ENCODE data around the gene IGFN1.

Gene IGFN1

GRCh38 chr1:201215531-201216357, 25.1 kb downstream of the IGFN1 start:
- no peak for DNase-seq (ENCODE audit: low read depth in 2 of 2, low spot score in 1 of 2)

DNA sequence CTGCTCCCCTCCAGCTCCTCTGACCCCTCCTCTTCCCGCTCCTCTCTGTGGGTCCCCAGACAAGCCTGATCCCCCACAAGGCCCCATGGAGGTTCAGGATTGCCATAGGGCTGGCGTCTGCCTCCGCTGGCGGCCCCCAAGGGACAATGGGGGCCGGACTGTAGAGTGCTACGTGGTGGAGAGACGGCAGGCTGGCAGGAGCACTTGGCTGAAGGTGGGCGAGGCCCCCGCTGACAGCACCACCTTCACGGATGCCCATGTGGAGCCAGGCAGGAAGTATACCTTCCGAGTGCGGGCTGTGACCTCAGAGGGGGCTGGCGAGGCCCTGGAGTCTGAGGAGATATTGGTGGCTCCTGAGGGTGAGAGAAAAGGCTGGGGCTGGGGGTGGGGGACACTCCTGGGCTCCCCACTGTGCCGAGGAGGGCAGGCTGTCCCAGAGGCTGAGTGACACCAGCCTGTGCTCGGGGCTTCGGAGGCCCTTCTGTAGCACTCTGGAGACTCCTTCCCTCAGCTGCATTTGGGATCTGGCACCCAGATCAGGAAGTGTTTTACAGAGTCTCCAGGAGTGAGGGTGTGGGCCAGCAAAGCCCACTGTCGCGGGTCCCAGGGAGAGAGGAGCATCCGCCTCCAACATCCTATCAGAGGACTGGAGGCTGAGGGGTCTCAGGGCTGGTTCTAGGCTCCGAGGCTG, 25.9 kb downstream of the IGFN1 start:
- no peak for DNase-seq (ENCODE audit: low read depth in 2 of 2, low spot score in 1 of 2)

DNA sequence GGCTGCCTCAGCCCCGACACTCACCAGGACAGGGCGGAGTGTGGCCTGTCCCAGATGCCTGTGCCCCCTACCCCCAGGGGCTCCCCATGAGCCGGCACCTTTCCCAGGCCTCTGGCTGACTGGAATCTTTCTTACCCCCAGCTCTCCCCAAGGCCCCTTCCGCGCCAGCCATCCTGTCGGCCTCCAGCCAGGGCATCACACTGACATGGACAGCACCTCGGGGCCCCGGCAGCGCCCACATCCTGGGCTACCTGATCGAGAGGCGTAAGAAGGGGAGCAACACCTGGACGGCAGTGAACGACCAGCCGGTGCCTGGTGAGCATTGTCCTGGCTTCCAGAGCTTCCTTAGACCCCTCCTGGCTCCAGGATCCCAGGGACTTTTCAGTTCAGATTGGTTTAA, 26.5 kb downstream of the IGFN1 start:
- no peak for DNase-seq (ENCODE audit: low read depth in 2 of 2, low spot score in 1 of 2)

DNA sequence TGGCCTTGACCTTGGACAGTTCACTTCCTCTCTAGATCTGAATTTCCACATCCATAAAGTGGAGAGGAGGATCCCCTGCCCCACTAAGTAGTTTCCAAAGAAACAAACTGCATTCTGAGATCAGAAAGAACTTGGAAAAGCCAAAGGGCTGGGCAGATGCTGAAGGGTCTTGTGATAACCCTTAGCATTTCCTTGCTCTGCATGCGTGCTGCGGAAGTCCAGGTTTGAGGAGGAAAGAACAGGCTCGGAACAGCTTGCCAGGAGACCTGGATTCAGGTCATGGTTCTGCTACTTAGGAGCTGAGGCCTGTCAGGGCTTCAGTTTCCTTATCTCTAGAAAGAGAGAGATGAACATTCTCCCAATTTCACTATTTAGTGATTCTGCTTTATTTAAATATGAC, 27.2 kb downstream of the IGFN1 start:
- DNase-seq (ENCODE audit: low read depth in 2 of 2, low spot score in 1 of 2) = no peak

DNA sequence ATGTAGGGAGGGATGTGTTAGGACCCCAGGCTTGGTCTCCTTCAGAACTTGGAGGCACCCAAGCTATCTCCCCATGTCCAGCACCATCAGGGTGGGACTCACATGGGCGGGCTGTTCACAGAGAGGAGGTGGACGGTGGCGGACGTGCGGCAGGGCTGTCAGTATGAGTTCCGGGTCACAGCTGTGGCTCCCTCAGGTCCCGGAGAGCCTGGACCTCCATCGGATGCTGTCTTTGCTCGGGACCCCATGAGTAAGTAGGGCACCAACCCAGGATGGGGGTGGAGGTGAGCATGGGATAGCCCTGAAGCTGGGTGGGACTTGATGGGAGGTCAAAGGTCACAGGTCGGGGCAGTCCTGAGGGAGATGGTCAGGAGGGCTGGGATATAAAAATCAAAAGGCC, 27.8 kb downstream of the IGFN1 start:
- DNase-seq (ENCODE audit: low read depth in 2 of 2, low spot score in 1 of 2) = no peak

GRCh38 chr1:201219481-201220387, 29.1 kb downstream of the IGFN1 start:
- DNase-seq (ENCODE audit: low read depth in 2 of 2, low spot score in 1 of 2) = no peak

GRCh38 chr1:201220388-201220715, 29.7 kb downstream of the IGFN1 start:
- no peak for DNase-seq (ENCODE audit: low read depth in 2 of 2, low spot score in 1 of 2)

DNA sequence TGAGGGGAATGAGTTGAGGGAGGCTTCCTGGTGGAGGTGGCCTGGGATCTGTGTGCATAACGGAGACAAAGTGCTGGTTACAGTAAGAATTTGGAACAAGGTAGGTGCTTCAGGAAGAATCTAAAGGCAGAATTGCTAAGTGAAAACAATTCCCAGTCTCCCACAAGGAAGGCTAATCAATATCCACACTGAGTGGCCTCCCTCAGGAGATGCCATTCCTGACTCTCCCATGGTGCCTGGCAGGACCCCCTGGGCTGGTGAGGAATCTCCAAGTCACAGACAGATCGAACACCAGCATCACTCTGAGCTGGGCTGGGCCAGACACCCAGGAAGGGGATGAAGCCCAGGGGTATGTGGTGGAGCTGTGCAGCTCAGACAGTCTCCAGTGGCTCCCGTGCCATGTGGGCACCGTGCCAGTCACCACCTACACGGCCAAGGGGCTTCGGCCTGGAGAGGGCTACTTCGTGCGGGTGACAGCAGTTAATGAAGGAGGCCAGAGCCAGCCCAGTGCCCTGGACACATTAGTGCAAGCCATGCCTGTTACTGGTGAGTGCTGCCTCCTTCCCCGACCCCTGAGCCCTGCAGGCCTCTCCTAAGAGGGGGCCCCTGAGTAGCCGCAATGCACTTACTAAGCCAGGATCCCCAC, 30.7 kb downstream of the IGFN1 start:
- no peak for DNase-seq (ENCODE audit: low read depth in 2 of 2, low spot score in 1 of 2)

DNA sequence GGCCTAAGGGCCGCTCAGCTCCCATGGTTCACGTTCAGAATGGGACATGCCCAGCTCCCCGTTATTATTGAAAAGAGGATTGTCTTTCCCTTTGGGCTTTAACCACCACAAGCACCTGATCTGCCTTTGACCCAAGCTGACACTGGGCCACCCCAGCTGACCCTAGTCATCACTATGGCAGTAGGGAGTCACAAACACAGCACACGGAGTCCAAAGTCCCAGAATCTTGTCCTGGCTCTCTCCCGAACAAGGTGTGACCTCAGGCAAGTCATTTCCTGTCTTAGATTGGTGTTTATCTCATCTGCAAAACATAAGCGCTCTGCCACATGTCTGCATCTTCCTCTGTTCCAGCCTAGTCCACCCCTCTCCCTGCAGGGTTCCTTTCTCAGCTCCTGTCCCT, 31.5 kb downstream of the IGFN1 start:
- DNase-seq (ENCODE audit: low read depth in 2 of 2, low spot score in 1 of 2) = no peak

- no peak for DNase-seq (ENCODE audit: low read depth in 2 of 2, low spot score in 1 of 2)
These were observed 33.4 kb downstream of the IGFN1 start for GRCh38 chr1:201223852-201224665.

DNA sequence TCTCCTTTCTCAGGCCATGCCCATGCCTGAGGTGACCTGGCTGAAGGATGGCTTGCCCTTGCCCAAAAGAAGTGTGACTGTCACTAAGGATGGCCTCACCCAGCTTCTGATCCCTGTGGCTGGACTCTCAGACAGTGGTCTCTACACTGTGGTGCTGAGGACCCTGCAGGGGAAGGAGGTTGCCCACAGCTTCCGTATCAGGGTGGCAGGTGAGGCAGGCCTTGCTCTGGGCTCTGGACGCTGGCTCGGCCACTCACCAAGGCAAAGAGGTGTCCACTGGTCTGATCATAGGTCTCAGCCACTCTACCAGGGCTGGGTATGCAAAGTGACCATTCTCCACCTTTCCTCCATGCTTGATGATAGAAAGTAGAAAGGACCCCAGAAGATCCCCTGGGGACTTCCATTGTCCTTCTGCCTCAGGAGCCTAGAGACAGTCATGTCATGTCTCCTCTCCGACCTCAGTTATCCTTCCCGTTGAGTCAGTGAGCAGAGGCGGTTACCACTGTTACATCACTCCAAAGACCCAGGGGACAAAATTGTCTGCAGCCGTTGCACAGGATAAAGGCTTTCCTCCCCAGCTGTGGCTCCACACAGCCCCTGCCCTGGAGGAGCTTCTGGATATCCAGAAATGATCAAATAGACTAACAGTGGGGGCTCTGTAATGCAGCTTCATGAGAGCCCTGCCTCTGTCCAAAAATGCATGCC, 34.2 kb downstream of the IGFN1 start:
- no peak for DNase-seq (ENCODE audit: low read depth in 2 of 2, low spot score in 1 of 2)

DNA sequence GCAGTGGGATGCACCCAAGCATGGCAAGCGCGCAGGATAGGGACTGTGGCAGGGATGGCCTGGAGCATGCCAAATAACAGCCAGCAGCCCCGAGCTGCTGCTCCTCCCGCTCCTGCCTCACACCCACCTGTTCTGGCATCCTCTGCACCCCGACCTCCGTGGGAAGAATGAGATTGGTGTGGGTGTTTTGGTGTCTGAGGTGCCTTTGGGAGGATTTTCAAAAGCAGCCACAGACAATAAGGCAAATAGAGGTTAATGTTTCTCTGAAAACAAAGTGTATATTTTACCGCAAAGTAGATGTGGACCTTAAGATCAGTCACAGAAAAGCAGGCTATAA, 35.5 kb downstream of the IGFN1 start:
- no peak for DNase-seq (ENCODE audit: low read depth in 2 of 2, low spot score in 1 of 2)

GRCh38 chr1:201226859-201227488, 36.4 kb downstream of the IGFN1 start:
- no peak for DNase-seq (ENCODE audit: low read depth in 2 of 2, low spot score in 1 of 2)

- no peak for DNase-seq (ENCODE audit: low read depth in 2 of 2, low spot score in 1 of 2)
These were observed 37.7 kb downstream of the IGFN1 start for GRCh38 chr1:201228011-201228983.

GRCh38 chr1:201229095-201229494, 38.5 kb downstream of the IGFN1 start:
- DNase-seq (ENCODE audit: low read depth in 2 of 2, low spot score in 1 of 2) = no peak

DNA sequence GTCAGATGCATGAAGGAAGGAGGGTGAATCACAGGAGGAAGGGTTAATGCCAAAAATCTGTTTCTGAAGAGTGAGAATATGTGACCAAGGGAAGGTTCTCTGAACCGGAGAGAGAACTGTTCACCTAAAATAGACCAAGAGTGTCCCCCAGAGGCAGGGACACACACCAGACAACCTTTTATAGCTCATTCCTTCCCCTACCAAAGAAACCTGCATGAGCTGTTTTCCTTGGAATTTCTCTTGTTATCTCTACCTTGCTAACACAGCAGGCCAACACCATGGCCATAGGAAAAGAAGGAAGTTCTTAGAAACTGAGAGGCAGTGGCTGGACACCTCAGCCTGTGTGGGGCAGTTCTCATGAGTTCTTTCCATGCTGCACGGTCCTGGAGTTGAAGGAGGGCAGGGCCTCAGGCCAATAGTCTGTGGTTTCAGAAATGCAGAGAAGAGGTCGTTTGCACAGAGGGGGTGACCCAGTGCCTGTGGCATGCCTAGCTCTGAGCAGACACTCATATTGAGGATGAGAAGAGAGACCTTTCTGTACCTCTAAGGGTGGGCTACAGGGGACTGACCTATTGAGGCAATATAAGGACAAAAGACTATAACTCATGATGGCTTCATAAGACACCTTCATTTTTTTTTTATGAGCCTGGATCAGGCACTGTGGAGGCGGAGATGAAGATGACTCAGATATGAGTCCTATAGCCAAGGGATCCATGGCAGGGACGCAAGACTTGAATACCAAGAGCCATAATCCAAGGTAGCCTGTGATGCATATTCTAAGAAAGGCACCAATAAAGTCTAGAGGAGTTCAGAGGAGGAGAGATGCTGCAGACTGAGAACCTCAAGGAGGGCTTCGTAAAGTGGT, 39.4 kb downstream of the IGFN1 start:
- DNase-seq (ENCODE audit: low read depth in 2 of 2, low spot score in 1 of 2) = no peak

DNA sequence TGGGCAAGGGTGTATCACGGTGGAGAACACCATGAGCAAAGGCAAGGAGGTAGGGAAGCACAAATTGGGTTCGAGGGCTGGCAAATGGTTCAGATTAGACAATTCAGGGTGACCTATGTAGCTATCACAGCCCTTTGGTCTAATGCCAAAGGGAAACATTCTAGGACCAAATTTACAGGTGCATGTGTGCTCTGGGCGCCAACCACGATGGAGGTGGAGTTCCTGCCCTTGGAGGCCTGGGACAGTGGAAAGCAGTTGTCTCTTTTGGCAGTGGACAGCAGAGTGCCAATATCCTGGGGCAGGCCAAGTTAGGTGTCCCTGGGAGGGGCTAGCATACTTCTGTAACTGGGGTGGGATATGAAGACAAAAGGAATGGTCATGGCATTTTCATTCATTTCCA, 40.1 kb downstream of the IGFN1 start:
- no peak for DNase-seq (ENCODE audit: low read depth in 2 of 2, low spot score in 1 of 2)

Data from stimulated activated CD8-positive, alpha-beta memory T cell treated with anti-CD3 and anti-CD28 coated beads, Interleukin-4, amount 100 ng/mL, for 4 hours (primary cell).